Measurements from ENCODE around the gene PCA3. TPM values are rescaled to one million over a fixed set of nuclear protein-coding genes. Genes with fewer than 3 reads are reported as not detected.
"Not testable (repeated sequence)": the region's sequence is repeated elsewhere in the genome, so short reads cannot be mapped to it uniquely, and the experiment has no call there.

PCA3 gene
- total RNA-seq = 0.20 TPM

- no peak for DNase-seq
Measured at GRCh38 chr9:76764138-76764537, at the start of gene PCA3. PCA3 (plus strand) TSS chr9:76764438.

- no peak for DNase-seq
Measured at GRCh38 chr9:76716085-76716672, 48.1 kb upstream of the PCA3 start.

GRCh38 chr9:76717176-76717575 is 47.1 kb upstream of the PCA3 start:
- DNase-seq = no peak

DNA sequence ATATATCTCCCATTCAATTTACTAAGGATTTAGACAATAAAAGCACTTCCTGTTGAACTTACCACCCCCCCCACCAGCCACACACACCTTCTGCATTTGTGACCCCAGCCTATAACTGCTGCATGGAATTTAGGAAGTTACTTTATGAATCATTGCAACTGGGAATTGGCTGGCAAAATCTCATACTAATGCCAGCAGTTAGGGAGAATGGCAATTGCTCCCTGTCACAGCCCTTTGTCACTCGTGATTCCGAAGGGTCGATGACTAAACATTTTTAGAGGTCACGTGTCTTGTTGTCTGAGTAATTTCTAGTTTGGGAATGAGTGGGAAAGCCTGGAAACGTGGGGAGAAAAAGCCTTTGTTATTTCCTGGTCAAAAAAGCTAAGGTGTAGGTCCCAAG is 46.6 kb upstream of the PCA3 start:
- DNase-seq = no peak

DNA sequence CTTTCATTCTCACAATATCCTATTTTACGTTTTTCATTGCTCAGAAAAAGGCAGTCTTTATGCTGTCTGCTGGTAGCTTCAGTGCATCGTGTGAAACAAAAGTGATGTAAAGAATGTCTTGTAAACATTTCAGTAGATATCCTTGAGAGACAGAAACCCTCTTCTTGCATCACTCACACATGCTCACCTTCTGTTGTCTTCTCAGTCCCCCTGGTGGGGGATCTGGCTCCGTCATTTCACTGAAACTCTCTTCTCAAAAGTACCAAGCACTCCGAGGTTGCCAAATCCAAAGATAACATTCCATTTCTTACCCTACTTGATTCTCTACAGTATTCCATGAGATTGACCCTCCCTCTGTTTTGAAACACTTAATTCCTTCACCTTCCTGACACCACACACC is 46.1 kb upstream of the PCA3 start:
- no peak for DNase-seq

DNA sequence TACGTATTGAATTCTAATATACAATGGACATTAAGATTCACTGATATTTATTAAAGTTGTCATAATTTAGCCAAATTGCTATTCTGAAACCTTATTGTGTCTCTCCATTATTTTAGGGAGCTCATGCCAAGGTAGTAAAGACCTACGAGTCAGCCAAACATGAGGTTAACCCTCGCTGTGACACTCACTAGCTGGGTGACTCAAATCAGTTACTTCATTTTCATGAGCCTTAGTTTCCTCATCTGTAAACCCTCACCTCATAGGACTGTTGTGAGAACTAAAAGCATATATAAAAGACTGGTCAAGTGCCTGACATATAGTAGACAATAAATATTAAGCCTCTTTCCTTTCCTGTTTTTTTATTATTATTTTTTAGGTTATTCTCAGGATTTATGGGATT is 44.0 kb upstream of the PCA3 start:
- no peak for DNase-seq

DNA sequence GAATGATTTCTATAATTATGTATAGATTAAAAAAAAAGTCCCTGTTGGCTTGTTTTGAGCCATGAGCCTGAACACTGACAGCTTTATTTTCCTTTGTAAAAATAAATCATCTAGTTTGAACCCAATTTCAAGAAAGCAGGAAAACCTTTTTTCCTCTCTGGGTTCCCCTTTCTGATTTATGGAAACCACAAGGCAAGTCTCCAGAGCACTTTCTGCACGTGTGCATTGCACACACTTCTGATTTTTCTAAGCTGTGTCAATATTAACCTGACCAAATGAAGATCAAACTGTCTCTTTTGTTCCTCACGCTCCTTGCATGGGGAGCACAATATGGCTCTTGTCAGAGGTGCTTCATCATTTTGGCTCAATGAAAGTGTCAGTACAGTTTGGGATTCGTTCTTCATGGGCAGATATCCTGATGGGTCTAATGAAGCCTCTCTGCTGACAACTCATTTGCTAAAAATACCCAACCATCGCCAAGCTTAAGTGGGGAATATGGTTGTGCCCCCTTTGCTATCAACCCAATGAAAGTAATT is 39.2 kb upstream of the PCA3 start:
- DNase-seq = no peak

- DNase-seq = no peak
Measured at GRCh38 chr9:76725885-76726284, 38.4 kb upstream of the PCA3 start.

DNA sequence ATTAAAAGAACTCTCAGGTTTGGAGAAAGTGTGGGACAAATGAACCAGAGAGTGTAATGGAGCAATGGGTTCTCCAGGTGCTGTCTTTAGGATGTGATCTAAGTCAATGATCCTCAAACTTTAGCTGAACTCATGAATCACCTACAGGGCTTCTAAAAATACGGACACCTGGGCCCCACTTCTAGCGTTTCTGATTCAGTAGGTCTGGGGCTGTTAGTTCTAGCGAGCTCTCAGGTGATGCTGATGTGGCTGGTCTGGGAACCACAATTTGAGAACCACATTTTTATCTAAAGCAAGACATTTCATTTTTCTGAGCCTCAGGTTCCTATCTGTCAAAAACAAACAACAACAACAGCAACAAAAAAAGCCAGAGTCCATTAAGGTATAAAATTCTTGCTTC is 35.1 kb upstream of the PCA3 start:
- DNase-seq = no peak

DNA sequence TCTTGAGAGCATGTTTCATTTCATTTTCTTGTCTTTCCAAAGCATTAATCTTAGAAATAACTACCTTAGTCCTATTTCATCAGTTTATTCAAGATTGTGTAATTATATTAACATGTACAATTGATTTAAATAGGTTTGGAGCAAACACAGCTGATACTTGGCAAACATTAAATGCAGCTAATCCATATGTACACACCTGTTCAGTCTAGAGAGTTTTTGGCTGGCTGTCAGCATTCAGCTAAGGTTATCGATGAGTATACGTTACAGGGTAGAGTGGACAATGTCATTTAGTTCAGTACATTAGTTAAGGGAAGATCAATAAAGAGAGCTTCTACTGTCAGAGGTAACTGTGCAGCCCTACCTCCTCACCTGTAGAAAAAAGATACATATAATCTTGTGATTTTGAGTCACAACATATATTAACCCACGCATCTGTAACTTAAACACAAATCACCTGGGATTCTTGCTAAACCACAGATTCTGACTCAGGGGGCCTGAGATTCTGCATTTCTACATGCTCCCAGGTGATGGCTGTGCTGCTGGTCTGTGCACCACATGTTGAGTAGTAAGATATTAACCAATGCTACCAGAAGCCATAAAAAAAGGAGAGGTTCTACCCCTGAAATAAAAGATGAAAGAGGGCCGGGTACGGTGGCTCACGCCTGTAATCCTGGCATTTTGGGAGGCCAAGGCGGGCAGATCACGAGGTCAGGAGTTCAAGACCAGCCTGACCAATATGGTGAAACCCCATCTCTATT is 34.1 kb upstream of the PCA3 start:
- no peak for DNase-seq

DNA sequence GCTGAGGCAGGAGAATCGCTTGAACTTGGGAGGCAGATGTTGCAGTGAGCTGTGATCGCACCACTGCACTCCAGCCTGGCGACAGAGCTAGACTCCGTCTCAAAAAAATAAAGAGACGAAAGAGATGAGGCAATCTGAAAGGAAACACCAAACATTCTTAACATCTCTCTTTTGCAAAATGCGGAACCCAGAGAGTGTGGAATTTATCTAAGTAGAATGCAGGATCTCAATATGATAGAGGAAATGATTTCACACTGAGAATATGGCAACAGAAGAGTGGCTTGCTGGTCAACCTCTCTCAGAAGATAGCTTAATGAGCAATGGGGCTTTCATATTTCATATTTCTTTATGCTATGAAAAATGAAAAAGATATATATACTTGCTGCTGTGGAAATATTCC is 33.4 kb upstream of the PCA3 start:
- DNase-seq = no peak

DNA sequence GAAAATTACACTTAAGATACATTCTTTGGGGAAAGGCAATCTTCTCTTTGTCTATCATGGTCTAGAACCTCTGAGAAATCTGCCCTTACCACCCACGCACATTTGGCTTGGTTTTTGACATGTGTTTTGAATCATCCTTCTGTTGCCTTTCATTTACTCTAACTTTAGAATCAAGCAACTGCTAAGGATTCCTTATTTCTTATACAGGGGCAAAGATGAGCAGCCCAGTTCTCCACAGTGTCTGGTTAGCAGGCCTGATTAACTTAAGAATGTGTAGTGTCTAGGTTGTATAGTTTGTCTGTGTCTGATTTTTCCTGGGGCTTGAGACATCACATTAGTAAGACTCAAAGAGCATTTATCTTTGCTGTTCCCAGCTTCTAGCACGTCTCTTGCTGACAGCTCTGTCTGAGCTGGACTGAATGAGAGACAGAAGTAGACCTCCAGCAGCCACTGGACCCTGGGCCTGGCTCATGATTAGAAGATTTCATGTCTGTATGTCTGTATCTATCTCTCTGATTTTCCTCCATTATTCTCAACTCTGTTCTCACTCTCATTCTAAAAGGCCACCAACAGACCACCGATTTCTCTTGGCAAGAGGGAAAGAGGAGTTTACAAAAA is 31.8 kb upstream of the PCA3 start:
- DNase-seq = no peak

DNA sequence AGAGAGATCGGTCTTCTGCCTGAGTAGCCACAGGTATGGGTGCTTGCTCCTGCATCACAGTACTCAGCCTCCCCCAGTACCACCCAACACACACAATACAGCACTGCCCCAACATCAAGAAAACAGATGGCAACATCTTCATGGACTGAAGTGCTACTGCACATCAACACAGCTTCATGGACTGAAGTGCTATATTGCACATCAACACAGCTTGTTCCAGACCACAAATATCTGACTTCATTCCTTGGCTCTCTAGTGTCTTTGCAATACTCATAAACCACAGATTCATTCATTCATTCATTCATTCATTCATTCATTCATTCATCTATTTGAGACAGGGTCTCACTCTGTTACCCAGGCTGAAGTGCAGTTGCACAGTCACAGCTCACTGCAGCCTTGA is 31.1 kb upstream of the PCA3 start:
- no peak for DNase-seq

GRCh38 chr9:76734716-76735115 is 29.5 kb upstream of the PCA3 start:
- DNase-seq = no peak

DNA sequence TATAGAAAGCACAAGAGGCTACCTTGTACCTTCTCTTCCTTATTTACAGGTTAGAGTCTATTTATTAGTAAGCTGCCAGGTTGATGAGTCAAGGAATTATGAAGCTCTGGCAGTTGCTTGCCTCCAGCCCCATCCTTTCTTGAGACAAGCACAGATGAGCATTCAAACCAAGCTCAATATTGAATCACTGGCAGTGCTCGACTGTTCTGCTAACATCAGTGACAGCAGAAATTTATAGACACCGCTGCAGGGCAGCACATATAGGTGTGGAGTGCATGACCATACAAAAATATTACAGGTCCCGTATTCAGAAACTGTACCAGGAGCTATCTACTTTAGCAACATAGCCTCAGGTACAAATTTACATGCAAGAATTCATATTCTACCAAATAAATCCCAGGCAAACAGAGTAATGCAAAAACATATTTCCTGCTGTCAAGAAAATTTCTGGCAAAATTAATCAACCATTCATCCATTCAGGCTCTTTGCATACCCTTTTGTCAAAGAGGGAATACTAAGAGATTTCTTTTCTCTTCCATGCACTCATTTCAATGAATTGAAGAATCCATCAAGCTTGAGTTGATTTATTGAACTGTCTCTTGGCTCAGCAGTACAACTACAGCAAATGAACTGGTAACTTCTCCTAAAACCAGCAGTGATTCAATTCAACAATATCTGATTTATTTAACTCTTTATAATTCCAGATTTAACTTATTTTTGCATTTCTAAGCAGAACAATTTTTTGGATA is 26.9 kb upstream of the PCA3 start:
- DNase-seq = no peak

- DNase-seq = no peak
Measured at GRCh38 chr9:76738402-76738801, 25.8 kb upstream of the PCA3 start.

DNA sequence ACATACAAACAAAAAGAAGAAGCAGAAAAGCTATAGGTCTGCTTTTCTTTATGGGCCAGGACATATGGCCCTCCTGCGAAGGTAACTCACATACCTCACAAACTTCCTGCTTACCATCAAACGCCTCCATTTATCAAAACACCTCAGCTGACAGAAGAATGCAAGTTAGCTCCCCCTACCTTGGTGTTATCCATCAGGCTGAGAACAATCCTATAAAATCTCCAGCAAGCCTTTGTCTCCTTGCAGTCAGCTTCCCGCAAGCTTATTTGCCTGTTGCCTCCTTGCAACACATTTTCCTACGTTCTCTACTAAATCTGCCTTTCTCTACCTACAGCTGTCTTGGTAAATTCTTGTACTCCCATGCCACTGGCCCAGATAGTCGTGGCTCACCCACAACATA is 22.7 kb upstream of the PCA3 start:
- no peak for DNase-seq

DNA sequence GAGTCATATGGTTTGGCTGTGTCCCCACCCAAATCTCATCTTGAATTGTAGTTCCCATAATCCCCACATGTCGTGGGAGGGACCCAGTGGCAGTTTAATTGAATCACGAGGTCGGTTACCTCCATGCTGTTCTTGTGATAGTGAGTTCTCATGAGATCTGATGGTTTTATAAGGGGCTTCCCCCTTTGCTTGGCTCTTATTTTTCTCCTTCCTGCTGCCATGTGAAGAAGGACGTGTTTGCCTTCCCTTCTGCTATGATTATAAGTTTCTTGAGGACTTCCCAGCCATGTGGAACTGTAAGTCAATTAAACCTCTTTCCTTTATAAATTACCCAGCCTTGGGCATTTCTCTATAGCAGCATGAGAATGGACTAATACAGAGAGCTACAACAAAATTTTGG is 21.3 kb upstream of the PCA3 start:
- not testable (repeated sequence) for DNase-seq

- no peak for DNase-seq
Measured at GRCh38 chr9:76743931-76744330, 20.3 kb upstream of the PCA3 start.

DNA sequence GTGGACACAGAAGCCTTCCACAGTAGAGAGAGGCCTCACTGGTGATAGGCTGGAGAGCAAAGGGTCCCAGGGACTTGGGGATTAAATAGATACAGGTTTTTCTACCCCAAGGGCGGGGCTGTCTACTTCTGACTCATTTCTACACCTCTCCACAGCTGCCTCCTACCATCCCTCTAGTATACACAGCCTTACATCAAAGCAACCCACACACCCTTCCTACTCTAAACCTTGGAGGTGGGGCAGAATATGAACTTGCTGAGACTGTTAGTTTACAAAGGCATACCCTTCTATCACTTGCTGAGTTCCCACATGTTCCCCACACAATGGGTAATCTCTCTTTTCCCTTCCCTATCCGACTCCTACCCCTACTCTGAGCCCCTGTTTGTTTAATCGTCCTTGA is 19.9 kb upstream of the PCA3 start:
- no peak for DNase-seq

GRCh38 chr9:76751001-76751400 is 13.2 kb upstream of the PCA3 start:
- DNase-seq = no peak

- no peak for DNase-seq
Measured at GRCh38 chr9:76756268-76756640, 8.0 kb upstream of the PCA3 start.
